MM.1S (cell line): Measurements from ENCODE around the gene TIAL1.

Experiments
- CTCF ChIP-seq: fragments of 300-600 bp; sonication (generic); IDR thresholded peaks from 2 replicates; pipeline ENCODE4 v1.5.1; 2016; ENCODE audit warnings: antibody characterized with exemption, low read length, mixed read lengths
- EZH2 ChIP-seq: fragments of 300-600 bp; sonication (generic); optimal IDR thresholded peaks from 2 replicates; pipeline ENCODE3; 2017; ENCODE audit warnings: low read depth, mild to moderate bottlenecking, antibody characterized with exemption, low read length, mixed read lengths
- EZH2phosphoT487 ChIP-seq: fragments of 300-600 bp; sonication (generic); IDR thresholded peaks from 2 replicates; pipeline ENCODE4 v1.6.1; 2018; ENCODE audit warnings: antibody characterized with exemption, low read length

GRCh38 chr10:119613741-119614140 is 17.0 kb upstream of the TIAL1 start:
- TF ChIP-seq EZH2phosphoT487, result no peak
- no peak for TF ChIP-seq EZH2
- no peak for TF ChIP-seq CTCF
